Activated naive CD8-positive, alpha-beta T cell treated with anti-CD3 and anti-CD28 coated beads for 36 hours (primary cell): ENCODE data around the gene KCNK5. TPM values are rescaled to one million over a fixed set of nuclear protein-coding genes. Genes with fewer than 3 reads are reported as not detected.

Experiments
- DNase-seq: peaks from one replicate; pipeline ENCODE4 v3.0.0; 2021
- H3K27ac Mint-ChIP-seq: one replicate; pipeline ENCODE4 v1.8.0; 2022; ENCODE audit warnings: mild to moderate bottlenecking, moderate library complexity, mixed read lengths
- H3K27me3 Mint-ChIP-seq: one replicate; pipeline ENCODE4 v1.8.0; 2022; ENCODE audit warnings: mild to moderate bottlenecking, mixed read lengths
- H3K36me3 Mint-ChIP-seq: one replicate; pipeline ENCODE4 v1.8.0; 2021; ENCODE audit warnings: mild to moderate bottlenecking, mixed read lengths
- H3K4me1 Mint-ChIP-seq: one replicate; pipeline ENCODE4 v1.8.0; 2021; ENCODE audit warnings: mixed read lengths
- H3K4me3 Mint-ChIP-seq: one replicate; pipeline ENCODE4 v1.8.0; 2022; ENCODE audit warnings: mild to moderate bottlenecking, moderate library complexity, mixed read lengths
- H3K9me3 Mint-ChIP-seq: one replicate; pipeline ENCODE4 v1.8.0; 2022; ENCODE audit warnings: mixed read lengths
- total RNA-seq, 2 experiments: library from RNA; stranded (reverse); gene quantifications; one replicate each; pipeline ENCODE4 v1.2.3, GENCODE V29; 2021

The KCNK5 gene
- total RNA-seq, 2 experiments from 2014 or later, result 18.6 to 19.6 TPM

DNA sequence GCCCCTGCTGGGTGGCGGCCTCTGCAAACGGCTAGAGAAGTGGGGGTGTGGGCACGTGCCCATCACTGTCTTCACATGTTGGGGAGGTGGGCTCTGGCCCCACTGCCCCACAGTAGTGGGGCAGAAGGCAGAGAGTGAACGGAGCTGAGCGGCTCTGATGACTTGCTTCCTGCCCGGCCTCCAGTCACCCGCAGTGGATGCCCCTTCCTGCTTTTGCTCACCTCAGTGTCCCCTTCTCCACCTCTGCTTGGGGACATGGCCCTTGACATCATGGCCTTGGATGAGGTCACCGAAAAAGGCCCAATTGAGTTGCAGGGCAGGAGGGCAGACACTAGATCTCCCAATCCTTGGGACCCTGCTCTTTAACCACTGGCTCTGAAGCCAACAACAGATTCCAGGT lies 40.1 kb downstream of the KCNK5 start:
- no peaks in the 10 kb centered on the region for H3K27me3 Mint-ChIP-seq
- DNase-seq, result no peak
- H3K36me3 Mint-ChIP-seq, result peaks cover 41% of the 10 kb centered on the region
- H3K9me3 Mint-ChIP-seq, result no peaks in the 10 kb centered on the region
- H3K27ac Mint-ChIP-seq, result no peak overlapping the region
- H3K4me3 Mint-ChIP-seq, result no peak overlapping the region
- H3K4me1 Mint-ChIP-seq, result peaks cover 11% of the 10 kb centered on the region

- Mint-ChIP-seq H3K36me3 (peaks cover 38% of the 10 kb centered on the region), H3K27ac (peak overlapping the region; percentile 23), H3K4me1 (peaks cover 11% of the 10 kb centered on the region), H3K27me3 (no peaks in the 10 kb centered on the region), H3K9me3 (no peaks in the 10 kb centered on the region), H3K4me3 (no peak overlapping the region)
- no peak for DNase-seq
These were observed 40.7 kb downstream of the KCNK5 start for GRCh38 chr6:39188571-39188970.

GRCh38 chr6:39188098-39188450 lies 41.2 kb downstream of the KCNK5 start:
- peaks cover 11% of the 10 kb centered on the region for H3K4me1 Mint-ChIP-seq
- peaks cover 33% of the 10 kb centered on the region for H3K36me3 Mint-ChIP-seq
- H3K27ac Mint-ChIP-seq, result no peak overlapping the region
- no peak overlapping the region for H3K4me3 Mint-ChIP-seq
- DNase-seq, result no peak
- H3K27me3 Mint-ChIP-seq, result no peaks in the 10 kb centered on the region
- no peaks in the 10 kb centered on the region for H3K9me3 Mint-ChIP-seq

DNA sequence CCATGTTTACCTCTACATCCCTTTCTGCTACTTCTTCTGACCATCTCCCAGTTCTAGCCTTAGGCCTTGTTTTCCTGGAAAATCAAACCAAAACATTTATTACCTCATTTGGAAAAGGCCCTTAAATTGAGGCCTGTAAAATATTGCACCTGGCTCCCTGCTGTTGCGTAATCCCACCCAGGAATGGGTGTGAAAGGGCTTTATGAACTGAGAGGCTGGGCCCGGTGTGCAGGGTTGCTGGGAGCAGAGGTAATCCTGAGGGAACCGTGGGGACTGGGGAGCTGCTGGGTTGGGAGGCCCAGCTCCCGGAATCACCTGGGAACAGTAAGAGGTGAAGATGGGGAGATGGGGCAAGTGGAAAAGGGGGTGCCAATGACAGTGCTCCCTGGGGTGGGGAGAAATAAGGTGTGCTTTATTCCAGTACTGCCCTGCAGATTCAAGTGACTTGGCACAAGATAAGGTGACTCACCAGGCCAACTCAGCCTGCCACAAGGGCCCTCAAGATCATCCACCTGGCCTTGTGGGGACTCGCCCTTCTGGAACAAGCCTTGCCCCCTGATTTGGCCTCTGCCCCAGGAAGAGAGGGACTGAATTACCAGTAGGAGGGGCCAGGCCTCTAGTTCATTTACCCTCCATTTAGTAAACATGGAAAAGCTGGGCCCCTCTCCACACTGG lies 44.2 kb downstream of the KCNK5 start:
- Mint-ChIP-seq H3K9me3 (no peaks in the 10 kb centered on the region), H3K4me1 (peaks cover 11% of the 10 kb centered on the region), H3K27ac (no peak overlapping the region), H3K27me3 (no peaks in the 10 kb centered on the region), H3K36me3 (peaks cover 19% of the 10 kb centered on the region), H3K4me3 (no peak overlapping the region)
- no peak for DNase-seq

DNA sequence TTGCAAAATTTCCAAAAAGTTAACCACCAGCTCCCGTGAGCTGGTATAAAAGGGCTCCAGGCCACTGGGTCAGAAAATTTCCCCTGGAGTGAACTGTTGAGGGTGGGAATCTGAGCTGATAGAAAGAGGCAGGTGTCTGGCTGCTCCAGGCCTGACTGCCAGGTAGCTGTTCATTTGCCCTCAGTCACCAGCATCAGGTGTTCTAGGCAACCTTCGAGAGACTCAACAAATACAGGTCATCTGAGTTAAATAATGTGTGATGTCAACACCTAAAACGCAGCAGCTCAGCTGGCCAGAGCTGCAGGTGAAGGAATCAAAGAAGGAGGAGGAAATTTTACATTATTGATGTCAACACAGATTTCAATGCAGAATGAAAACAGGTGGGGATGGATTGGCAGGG lies 46.7 kb downstream of the KCNK5 start:
- Mint-ChIP-seq H3K27ac (no peak overlapping the region), H3K36me3 (peaks cover 9% of the 10 kb centered on the region), H3K27me3 (no peaks in the 10 kb centered on the region), H3K4me1 (no peaks in the 10 kb centered on the region), H3K4me3 (no peak overlapping the region), H3K9me3 (no peaks in the 10 kb centered on the region)
- no peak for DNase-seq

GRCh38 chr6:39181826-39182225 lies 47.4 kb downstream of the KCNK5 start:
- no peak overlapping the region for H3K27ac Mint-ChIP-seq
- H3K9me3 Mint-ChIP-seq, result peaks cover 6% of the 10 kb centered on the region
- no peak for DNase-seq
- no peak overlapping the region for H3K4me3 Mint-ChIP-seq
- no peaks in the 10 kb centered on the region for H3K4me1 Mint-ChIP-seq
- no peaks in the 10 kb centered on the region for H3K27me3 Mint-ChIP-seq
- H3K36me3 Mint-ChIP-seq, result peaks cover 9% of the 10 kb centered on the region

- Mint-ChIP-seq H3K27ac (no peak overlapping the region), H3K9me3 (peaks cover 8% of the 10 kb centered on the region), H3K36me3 (peaks cover 9% of the 10 kb centered on the region), H3K4me1 (no peaks in the 10 kb centered on the region), H3K27me3 (no peaks in the 10 kb centered on the region), H3K4me3 (no peak overlapping the region)
- DNase-seq, result no peak
These were observed 47.9 kb downstream of the KCNK5 start for GRCh38 chr6:39181333-39181732.

- no peak for DNase-seq
- no peaks in the 10 kb centered on the region for H3K4me1 Mint-ChIP-seq
- no peak overlapping the region for H3K27ac Mint-ChIP-seq
- no peak overlapping the region for H3K4me3 Mint-ChIP-seq
- H3K27me3 Mint-ChIP-seq, result no peaks in the 10 kb centered on the region
- H3K9me3 Mint-ChIP-seq, result peaks cover 8% of the 10 kb centered on the region
- H3K36me3 Mint-ChIP-seq, result peaks cover 2% of the 10 kb centered on the region
These were observed 50.5 kb downstream of the KCNK5 start for GRCh38 chr6:39178804-39179203.

GRCh38 chr6:39178235-39178634 lies 51.0 kb downstream of the KCNK5 start:
- Mint-ChIP-seq H3K4me3 (no peak overlapping the region), H3K4me1 (no peaks in the 10 kb centered on the region), H3K27ac (no peak overlapping the region), H3K36me3 (peaks cover 2% of the 10 kb centered on the region), H3K27me3 (no peaks in the 10 kb centered on the region), H3K9me3 (peaks cover 8% of the 10 kb centered on the region)
- no peak for DNase-seq

GRCh38 chr6:39177130-39177529 lies 52.1 kb downstream of the KCNK5 start:
- Mint-ChIP-seq H3K36me3 (peaks cover 4% of the 10 kb centered on the region), H3K4me1 (no peaks in the 10 kb centered on the region)

DNA sequence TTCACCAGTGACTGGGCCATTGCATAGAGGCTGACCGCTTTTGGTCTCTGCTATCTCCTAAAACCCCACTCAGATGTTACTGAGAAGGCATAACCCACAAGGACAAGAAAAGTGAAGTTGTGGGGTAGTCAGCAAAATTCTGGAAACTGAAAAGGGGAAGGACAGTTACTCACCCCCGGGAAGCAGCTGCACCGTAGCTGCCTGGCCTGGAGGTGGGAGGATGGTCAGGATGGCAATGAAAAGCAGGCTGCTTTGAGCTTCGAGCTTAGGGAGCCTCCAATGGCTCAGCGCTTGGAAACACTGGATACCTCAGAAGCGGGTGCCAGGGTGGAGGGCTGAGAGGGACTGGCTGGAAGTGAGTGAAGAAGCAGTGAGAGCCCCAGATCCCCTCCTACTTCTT lies 56.0 kb downstream of the KCNK5 start:
- no peak for DNase-seq
- Mint-ChIP-seq H3K4me1 (peaks cover 5% of the 10 kb centered on the region), H3K27me3 (no peaks in the 10 kb centered on the region), H3K27ac (no peak overlapping the region), H3K36me3 (peaks cover 2% of the 10 kb centered on the region), H3K9me3 (peaks cover 11% of the 10 kb centered on the region), H3K4me3 (no peak overlapping the region)

More at GRCh38 chr6:39177130-39177529, 52.1 kb downstream of the KCNK5 start:
- no peak overlapping the region for H3K4me3 Mint-ChIP-seq
- no peak for DNase-seq
- H3K9me3 Mint-ChIP-seq, result peaks cover 8% of the 10 kb centered on the region
- no peaks in the 10 kb centered on the region for H3K27me3 Mint-ChIP-seq
- no peak overlapping the region for H3K27ac Mint-ChIP-seq

GRCh38 chr6:39172377-39172757 lies 56.9 kb downstream of the KCNK5 start:
- Mint-ChIP-seq H3K4me3 (no peak overlapping the region), H3K4me1 (peaks cover 5% of the 10 kb centered on the region), H3K27ac (no peak overlapping the region), H3K36me3 (peaks cover 2% of the 10 kb centered on the region), H3K27me3 (no peaks in the 10 kb centered on the region), H3K9me3 (peaks cover 9% of the 10 kb centered on the region)
- DNase-seq, result no peak

GRCh38 chr6:39171489-39172376 lies 57.5 kb downstream of the KCNK5 start:
- no peak for DNase-seq
- no peak overlapping the region for H3K4me3 Mint-ChIP-seq
- peaks cover 2% of the 10 kb centered on the region for H3K36me3 Mint-ChIP-seq
- H3K27ac Mint-ChIP-seq, result no peak overlapping the region
- H3K27me3 Mint-ChIP-seq, result no peaks in the 10 kb centered on the region
- H3K4me1 Mint-ChIP-seq, result peaks cover 5% of the 10 kb centered on the region
- peaks cover 4% of the 10 kb centered on the region for H3K9me3 Mint-ChIP-seq

GRCh38 chr6:39170860-39171259 lies 58.4 kb downstream of the KCNK5 start:
- Mint-ChIP-seq H3K4me3 (no peak overlapping the region), H3K36me3 (peaks cover 2% of the 10 kb centered on the region), H3K27ac (no peak overlapping the region), H3K4me1 (peaks cover 9% of the 10 kb centered on the region), H3K9me3 (peaks cover 3% of the 10 kb centered on the region), H3K27me3 (no peaks in the 10 kb centered on the region)
- no peak for DNase-seq

- Mint-ChIP-seq H3K36me3 (peaks cover 2% of the 10 kb centered on the region), H3K27ac (no peak overlapping the region), H3K4me1 (peaks cover 9% of the 10 kb centered on the region), H3K4me3 (no peak overlapping the region), H3K9me3 (peaks cover 3% of the 10 kb centered on the region), H3K27me3 (no peaks in the 10 kb centered on the region)
- no peak for DNase-seq
These were observed 58.9 kb downstream of the KCNK5 start for GRCh38 chr6:39170389-39170788.
